GM12878 (cell line): ENCODE measurements around the gene TMUB1. TPM values are rescaled to one million over a fixed set of nuclear protein-coding genes. Genes with fewer than 3 reads are reported as not detected.
A peak's percentile ranks its signal among the peaks of the same experiment; 100 is the strongest.

Source experiments
- BHLHE40 ChIP-seq, 2 experiments: fragments of 450-650 bp in 1 of 2; IDR thresholded peaks; 2 replicates each; pipeline ENCODE4 v1.6.1; 2011 to 2017; ENCODE audit warnings: low read depth in 2 of 2, borderline replicate concordance in 1 of 2, improper control_type of control experiment in 1 of 2, low read length in 1 of 2, mild to moderate bottlenecking in 1 of 2
- CBFB ChIP-seq: IDR thresholded peaks from 2 replicates; pipeline ENCODE4 v1.6.1; 2016; ENCODE audit warnings: antibody characterized with exemption, low read depth
- EED ChIP-seq: sonication (generic); IDR thresholded peaks from 2 replicates; pipeline ENCODE4 v1.6.1; 2016; ENCODE audit warnings: antibody characterized with exemption, low read depth
- ETV6 ChIP-seq, 2 experiments: fragments of 450-650 bp in 1 of 2; IDR thresholded peaks in 1 of 2; conservative IDR thresholded peaks in 1 of 2; 2 replicates each; pipeline ENCODE4 v1.6.1; 2014; ENCODE audit warnings: antibody characterized with exemption in 1 of 2, borderline replicate concordance in 1 of 2, low read depth in 1 of 2, mild to moderate bottlenecking in 1 of 2, moderate library complexity in 1 of 2
- GABPA ChIP-seq: IDR thresholded peaks from 2 replicates; pipeline ENCODE4 v1.6.1; 2014; ENCODE audit warnings: antibody characterized with exemption, low read depth, mild to moderate bottlenecking, inconsistent platforms
- IKZF2 ChIP-seq, 2 experiments: fragments of 450-650 bp; IDR thresholded peaks; 2 replicates each; pipeline ENCODE4 v1.6.1; 2017; ENCODE audit warnings: mild to moderate bottlenecking in 2 of 2, moderate library complexity in 2 of 2
- MLLT1 ChIP-seq: fragments of 450-650 bp; IDR thresholded peaks from 2 replicates; pipeline ENCODE4 v1.6.1; 2016; ENCODE audit warnings: mild to moderate bottlenecking
- SRF ChIP-seq, 2 experiments: IDR thresholded peaks; 2 replicates each; pipeline ENCODE4 v1.6.1; 2011; ENCODE audit warnings: low read depth in 2 of 2, low read length in 2 of 2, mild to moderate bottlenecking in 1 of 2, moderate library complexity in 1 of 2
- YY1 ChIP-seq: IDR thresholded peaks from 2 replicates; pipeline ENCODE4 v1.6.1; 2011; ENCODE audit warnings: low read depth, mild to moderate bottlenecking, low read length
- polyA plus RNA-seq, 11 experiments: library from polyadenylated mRNA; depleted of rRNA in 4 of 11; unstranded in 6 of 11; stranded (reverse) in 5 of 11; fragments of >200 nt; fragmentation: Nextera tagmentation in 4 of 11; fragmentation: Illumina TruSeq in 1 of 11; extraction: Ambion mirVana in 4 of 11; extraction: Trizol in 1 of 11; gene quantifications; 1 replicate in 1 of 11; 2 replicates in 10 of 11; pipeline versions ENCODE4 v1.2.1 to v1.2.3, GENCODE V29; 2011 to 2016; ENCODE audit warnings: inconsistent platforms in 2 of 11, missing spikeins in 2 of 11, low read depth in 1 of 11
- total RNA-seq, 4 experiments: library from RNA; depleted of rRNA in 3 of 4; stranded (reverse); fragments of >200 nt in 3 of 4; fragmentation: Illumina TruSeq in 1 of 4; extraction: Trizol in 1 of 4; gene quantifications; 2 replicates each; pipeline versions ENCODE4 v1.2.1 to v1.2.3, GENCODE V29; 2013 to 2021
- TF ChIP-seq, protein P1 (sequence below): fragments of 450-650 bp; IDR thresholded peaks from 2 replicates; pipeline ENCODE4 v1.6.1; 2017; ENCODE audit warnings: low read depth, mild to moderate bottlenecking, moderate library complexity

TMUB1 gene
- total and polyA plus RNA-seq, 10 of the 15 experiments (the other 5 are each of a cell fraction or from before 2014, with no cell fraction given), result 0.27 to 79.5 (median 41.3) TPM; not detected in 1

- peak; percentile 36; the same call in 1 of the 2 replicates for TF ChIP-seq CBFB
- TF ChIP-seq BHLHE40 (IDR thresholded peaks at IDR 0.05; ENCODE audit: borderline replicate concordance in 1 of 2, low read depth in 2 of 2, low read length in 1 of 2), result 0 out of 4 replicates have a peak, but pooled peaks of 1 of the 2 experiments have one; percentile 30
- TF ChIP-seq GABPA, result no peak
- peak; percentile 71 for TF ChIP-seq EED
- TF ChIP-seq, protein P1, sequence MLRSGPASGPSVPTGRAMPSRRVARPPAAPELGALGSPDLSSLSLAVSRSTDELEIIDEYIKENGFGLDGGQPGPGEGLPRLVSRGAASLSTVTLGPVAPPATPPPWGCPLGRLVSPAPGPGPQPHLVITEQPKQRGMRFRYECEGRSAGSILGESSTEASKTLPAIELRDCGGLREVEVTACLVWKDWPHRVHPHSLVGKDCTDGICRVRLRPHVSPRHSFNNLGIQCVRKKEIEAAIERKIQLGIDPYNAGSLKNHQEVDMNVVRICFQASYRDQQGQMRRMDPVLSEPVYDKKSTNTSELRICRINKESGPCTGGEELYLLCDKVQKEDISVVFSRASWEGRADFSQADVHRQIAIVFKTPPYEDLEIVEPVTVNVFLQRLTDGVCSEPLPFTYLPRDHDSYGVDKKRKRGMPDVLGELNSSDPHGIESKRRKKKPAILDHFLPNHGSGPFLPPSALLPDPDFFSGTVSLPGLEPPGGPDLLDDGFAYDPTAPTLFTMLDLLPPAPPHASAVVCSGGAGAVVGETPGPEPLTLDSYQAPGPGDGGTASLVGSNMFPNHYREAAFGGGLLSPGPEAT, result 0 out of 2 replicates have a peak, but pooled peaks have one; percentile 44
- 0 out of 2 replicates have a peak, but pooled peaks have one; percentile 40 for TF ChIP-seq MLLT1
- no peak for TF ChIP-seq SRF (IDR thresholded peaks at IDR 0.05; ENCODE audit: low read depth in 2 of 2, low read length in 2 of 2)
- peak; percentile 50 to 56; a peak in 2 of 4 replicates for TF ChIP-seq IKZF2 (IDR thresholded peaks at IDR 0.05)
- TF ChIP-seq YY1, result 0 out of 2 replicates have a peak, but pooled peaks have one; percentile 22
- no peak for TF ChIP-seq ETV6 (conservative IDR thresholded peaks at IDR 0.05 in 1 of 2, IDR thresholded peaks at IDR 0.05 in 1 of 2; ENCODE audit: borderline replicate concordance in 1 of 2, low read depth in 1 of 2)
- TF ChIP-seq, all 136 proteins: peak for 13
Observed at GRCh38 chr7:151088856-151089699, 5.8 kb upstream of the TMUB1 start (continued).
